Measurements from ENCODE around the gene FAM222B.
"Not testable (repeated sequence)": the region's sequence is repeated elsewhere in the genome, so short reads cannot be mapped to it uniquely, and the experiment has no call there.

Gene FAM222B

DNA sequence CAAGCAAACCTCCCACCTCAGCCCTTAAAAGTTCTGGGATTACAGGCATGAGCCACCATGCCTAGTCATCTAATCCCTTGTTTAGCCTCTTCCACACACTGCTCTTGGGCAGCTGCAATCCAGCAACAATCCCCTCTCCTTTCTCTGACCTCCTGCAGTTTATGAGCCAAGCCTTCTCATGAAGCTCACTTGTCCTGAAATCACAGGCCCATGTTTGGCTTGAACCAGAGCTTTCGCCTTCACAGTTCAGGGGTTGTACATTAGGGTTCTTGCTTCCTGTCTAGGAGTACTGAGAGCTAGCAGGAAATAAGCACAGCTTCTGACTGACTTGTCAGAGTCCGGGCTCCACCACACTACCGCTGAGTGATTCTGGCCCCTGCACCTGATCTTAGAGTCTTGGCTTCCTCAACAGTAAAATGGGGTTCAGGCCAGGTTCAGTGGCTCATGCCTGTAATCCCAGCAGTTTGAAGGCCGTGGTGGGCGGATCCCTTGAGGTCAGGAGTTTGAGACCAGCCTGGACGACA, 28.5 kb upstream of the FAM222B start:
- DNase-seq = no peak

DNA sequence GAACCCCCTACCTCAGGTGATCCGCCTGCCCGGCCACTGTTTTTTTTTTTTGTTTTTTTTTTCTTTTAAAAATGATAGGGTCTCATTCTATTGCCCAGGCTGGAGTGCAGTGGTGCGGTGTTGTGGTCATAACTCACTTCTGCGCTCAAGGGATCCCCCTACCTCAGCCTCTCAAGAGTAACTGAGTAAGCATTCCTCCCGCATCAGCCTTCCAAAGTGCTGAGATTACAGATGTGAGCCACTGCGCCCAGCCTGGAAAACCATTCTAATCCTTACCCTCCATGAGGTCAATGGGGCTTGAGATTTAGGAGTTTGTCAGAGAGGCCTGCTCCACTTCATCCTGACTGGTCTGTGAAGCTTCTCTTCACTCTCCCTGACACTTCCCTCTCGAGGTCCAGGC, 24.7 kb upstream of the FAM222B start:
- no peak for DNase-seq

GRCh38 chr17:28865946-28866752, 23.6 kb upstream of the FAM222B start:
- DNase-seq = no peak

DNA sequence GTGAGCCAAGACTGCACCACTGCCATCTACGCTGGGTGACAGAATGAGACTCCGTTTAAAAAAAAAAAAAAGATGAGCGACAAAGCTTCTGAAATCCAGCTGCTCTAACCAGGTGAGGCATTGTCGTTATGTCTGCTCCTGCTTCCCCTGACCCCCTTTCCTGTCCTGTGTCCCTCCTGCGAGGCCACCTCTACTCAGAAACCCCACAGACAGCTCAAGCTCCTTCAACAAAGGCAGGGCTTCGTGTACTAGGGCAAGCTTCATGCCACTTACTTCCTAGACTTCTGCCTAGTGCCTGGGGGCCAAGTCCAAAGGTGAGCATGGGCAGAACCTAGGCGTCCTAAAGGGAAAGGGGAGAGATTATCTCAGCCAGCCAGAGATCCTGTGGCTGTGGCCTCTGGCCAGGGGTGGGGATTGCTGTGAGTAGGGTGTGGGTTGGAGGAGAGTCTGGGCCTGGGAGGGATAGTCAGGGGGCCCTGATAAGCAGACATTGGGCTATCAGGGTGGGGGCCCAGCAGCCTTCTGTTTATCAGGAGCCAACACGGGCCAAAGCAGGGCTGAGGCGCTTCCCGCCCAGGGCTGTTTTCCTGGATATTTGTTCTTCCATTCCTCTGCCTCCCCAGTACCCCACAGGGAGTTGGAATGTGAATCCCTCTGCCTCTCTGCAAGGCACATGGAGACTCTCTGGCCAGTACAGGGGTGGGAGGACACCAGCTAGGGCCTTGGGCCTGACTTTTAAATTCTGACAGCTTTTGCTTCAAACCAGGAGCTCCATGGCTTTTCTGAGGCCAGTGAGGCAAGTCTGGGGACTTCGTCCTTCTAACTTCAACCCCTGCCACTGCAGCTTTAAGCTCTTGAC, 22.6 kb upstream of the FAM222B start:
- no peak for DNase-seq

DNA sequence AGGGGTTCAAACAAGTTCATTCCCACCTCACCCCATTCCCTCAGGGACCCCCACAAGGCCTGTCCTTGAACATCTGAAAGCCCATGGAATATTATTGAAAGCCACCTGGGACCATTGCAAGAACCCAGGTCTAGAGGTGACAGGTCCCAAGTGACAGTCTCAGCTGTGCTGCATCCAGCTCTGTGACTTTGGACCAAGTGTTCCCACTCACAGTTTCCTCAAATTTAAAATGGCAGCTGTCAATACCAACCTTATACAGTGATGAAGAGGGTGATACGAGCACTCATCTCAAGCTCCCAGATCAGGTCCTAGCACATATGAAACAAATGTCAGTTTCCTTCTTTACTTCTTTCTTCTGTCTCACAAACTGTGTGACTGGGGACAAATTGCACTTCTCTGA, 21.4 kb upstream of the FAM222B start:
- DNase-seq = no peak

- no peak for DNase-seq
Observed at GRCh38 chr17:28862561-28862960, 20.0 kb upstream of the FAM222B start.

- no peak for DNase-seq
Observed at GRCh38 chr17:28861393-28862203, 19.0 kb upstream of the FAM222B start.

- DNase-seq = no peak
Observed at GRCh38 chr17:28860363-28860808, 17.8 kb upstream of the FAM222B start.

GRCh38 chr17:28858801-28859355, 16.3 kb upstream of the FAM222B start:
- no peak for DNase-seq

- DNase-seq = no peak
Observed at GRCh38 chr17:28857905-28858800, 15.6 kb upstream of the FAM222B start.

GRCh38 chr17:28856028-28856574, 13.5 kb upstream of the FAM222B start:
- no peak for DNase-seq

- DNase-seq = no peak
Observed at GRCh38 chr17:28855336-28855679, 12.7 kb upstream of the FAM222B start.

- DNase-seq = peak; percentile 89
Observed at GRCh38 chr17:28854457-28855335, 12.1 kb upstream of the FAM222B start, which contains the start of gene ERAL1. Gene ERAL1 (plus strand): TSS chr17:28855016. CDS start chr17:28855035, 19 bp downstream.

DNA sequence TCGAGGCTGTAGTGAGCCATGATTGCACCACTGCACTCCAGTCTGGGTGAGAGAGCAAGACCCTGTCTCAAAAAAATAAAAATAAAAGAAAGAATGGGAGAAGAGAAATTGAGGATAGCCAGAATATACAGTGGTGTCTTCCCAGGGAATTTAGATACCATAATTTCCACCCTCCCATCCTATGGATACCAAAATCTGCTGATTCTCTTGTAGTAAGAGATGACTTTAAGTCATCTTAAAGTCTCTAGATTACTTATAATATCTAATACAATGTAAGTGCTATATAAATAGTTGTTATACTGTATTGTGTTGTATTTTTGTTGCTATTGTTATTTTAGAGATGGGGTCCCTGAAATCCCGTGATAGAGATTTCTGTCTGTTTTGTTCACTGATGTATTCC, 10.7 kb upstream of the FAM222B start:
- no peak for DNase-seq

DNA sequence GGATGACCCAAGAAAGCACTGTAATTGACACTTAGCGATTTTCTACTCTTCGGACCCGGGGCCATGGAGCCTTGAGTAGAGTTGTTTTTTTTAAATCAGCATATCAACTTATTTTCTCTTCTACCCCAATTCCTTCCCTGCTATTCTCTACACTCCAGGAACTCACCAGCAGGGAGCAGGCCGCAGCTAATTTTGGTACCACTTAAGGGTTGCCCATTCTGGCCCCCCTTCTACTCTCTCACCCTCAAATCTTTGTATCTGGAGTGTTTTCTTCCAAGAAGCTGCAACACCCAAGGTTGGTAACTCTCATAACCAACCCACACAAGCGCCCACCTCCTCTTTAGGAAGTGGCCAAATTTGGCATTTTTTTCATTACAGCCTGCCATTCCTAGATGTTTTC, 6.7 kb upstream of the FAM222B start:
- DNase-seq = no peak

GRCh38 chr17:28848667-28849066, 6.1 kb upstream of the FAM222B start:
- DNase-seq = not testable (repeated sequence)

GRCh38 chr17:28846699-28847098, 4.1 kb upstream of the FAM222B start:
- not testable (repeated sequence) for DNase-seq

DNA sequence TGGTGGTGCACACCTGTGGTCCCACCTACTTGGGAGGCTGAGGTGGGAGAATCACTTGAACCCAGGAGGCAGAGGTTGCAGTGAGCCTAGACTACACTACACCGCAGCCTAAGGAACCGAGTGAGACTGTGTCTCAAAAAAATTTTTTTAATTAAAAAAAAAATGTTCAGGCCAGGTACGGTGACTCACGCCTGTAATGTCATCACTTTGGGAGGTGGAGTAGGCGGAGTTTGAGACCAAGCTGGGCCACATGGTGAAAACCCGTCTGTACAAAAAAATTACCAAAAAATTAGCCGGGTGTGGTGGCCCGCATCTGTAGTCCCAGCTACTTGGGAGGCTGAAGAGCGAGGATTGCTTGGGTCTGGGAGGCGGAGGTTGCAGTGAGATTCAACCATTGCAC, 3.6 kb upstream of the FAM222B start:
- no peak for DNase-seq

DNA sequence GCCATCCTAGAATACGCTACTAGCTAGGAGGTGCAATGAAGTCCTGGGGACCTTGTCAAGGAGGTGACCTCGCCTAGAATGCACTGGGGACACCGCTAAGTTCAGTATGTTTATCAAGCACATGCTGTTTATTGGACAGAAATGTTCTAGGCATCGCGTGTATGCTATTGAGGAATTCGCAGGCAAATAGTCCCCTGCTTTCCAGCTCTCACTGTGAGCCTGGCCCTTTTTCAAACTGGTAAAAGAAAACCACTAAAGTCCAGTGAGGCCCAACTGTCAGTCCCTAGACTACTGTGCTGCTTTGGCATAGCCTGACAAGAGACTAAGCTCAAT, 1.2 kb upstream of the FAM222B start:
- no peak for DNase-seq

- DNase-seq = peak; percentile 68
Observed at GRCh38 chr17:28841901-28842281, 699 bp downstream of the FAM222B start.

Data from NCI-H526 treated with DMSO at 0.1 percent for 48 hours (cell line).